GM23338 (cell line): ENCODE results near the gene DDX5.

Source experiments
- CREB1 ChIP-seq: fragments of 250-450 bp; sonication (Bioruptor Pico); IDR thresholded peaks from 2 replicates; pipeline ENCODE4 v1.5.0; 2020; ENCODE audit warnings: low read depth, mild to moderate bottlenecking, moderate library complexity
- EZH2phosphoT487 ChIP-seq: fragments of 200-600 bp; sonication (generic); IDR thresholded peaks from one replicate; pipeline ENCODE4 v1.8.1; 2018; ENCODE audit warnings: antibody characterized with exemption; ENCODE audit not compliant: unreplicated experiment
- POLR2AphosphoS5 ChIP-seq: IDR thresholded peaks from 2 replicates; pipeline ENCODE4 v1.6.1; 2016; ENCODE audit warnings: antibody characterized with exemption, low read depth
- ZNF114 ChIP-seq: fragments of 250-450 bp; sonication (Bioruptor Pico); IDR thresholded peaks from 2 replicates; pipeline ENCODE4 v1.5.0; 2020; ENCODE audit warnings: mild to moderate bottlenecking, moderate library complexity
- TF ChIP-seq, protein P1 (sequence below): IDR thresholded peaks from one replicate; pipeline ENCODE4 v1.6.1; 2018; ENCODE audit warnings: antibody characterized with exemption; ENCODE audit not compliant: unreplicated experiment
- TF ChIP-seq, protein P2 (sequence below), 2 experiments: fragments of 200-600 bp in 1 of 2; sonication (generic) in 1 of 2; conservative IDR thresholded peaks; 2 replicates each; pipeline versions ENCODE4 v1.5.1 to v1.6.1; 2016 to 2017; ENCODE audit warnings: antibody characterized with exemption in 2 of 2, low read depth in 2 of 2, mild to moderate bottlenecking in 2 of 2, moderate library complexity in 1 of 2
- TF ChIP-seq, protein P3 (sequence below): IDR thresholded peaks from 2 replicates; pipeline ENCODE4 v1.6.1; 2016; ENCODE audit warnings: antibody characterized with exemption

DNA sequence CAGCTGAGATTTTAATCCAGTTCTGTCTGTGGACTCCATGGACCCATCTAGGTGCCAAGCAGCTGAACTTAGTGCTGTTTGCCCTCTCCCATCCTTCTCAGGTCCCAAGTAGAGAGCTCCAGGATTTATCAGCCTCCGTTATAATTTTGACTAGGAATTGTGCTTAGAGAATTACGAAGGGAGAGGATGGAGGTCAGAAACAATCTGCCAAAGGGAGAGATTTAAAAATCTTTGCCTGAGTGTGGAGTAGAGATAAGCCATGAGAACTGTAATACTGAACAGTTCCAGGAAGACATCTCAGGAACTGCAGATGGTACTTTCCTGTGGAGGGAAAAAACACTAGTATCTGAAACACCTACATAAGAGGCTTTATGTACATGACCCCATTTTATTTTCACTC, 27.7 kb upstream of the DDX5 start:
- no peak for TF ChIP-seq EZH2phosphoT487
- no peak for TF ChIP-seq POLR2AphosphoS5
- TF ChIP-seq, protein P1, sequence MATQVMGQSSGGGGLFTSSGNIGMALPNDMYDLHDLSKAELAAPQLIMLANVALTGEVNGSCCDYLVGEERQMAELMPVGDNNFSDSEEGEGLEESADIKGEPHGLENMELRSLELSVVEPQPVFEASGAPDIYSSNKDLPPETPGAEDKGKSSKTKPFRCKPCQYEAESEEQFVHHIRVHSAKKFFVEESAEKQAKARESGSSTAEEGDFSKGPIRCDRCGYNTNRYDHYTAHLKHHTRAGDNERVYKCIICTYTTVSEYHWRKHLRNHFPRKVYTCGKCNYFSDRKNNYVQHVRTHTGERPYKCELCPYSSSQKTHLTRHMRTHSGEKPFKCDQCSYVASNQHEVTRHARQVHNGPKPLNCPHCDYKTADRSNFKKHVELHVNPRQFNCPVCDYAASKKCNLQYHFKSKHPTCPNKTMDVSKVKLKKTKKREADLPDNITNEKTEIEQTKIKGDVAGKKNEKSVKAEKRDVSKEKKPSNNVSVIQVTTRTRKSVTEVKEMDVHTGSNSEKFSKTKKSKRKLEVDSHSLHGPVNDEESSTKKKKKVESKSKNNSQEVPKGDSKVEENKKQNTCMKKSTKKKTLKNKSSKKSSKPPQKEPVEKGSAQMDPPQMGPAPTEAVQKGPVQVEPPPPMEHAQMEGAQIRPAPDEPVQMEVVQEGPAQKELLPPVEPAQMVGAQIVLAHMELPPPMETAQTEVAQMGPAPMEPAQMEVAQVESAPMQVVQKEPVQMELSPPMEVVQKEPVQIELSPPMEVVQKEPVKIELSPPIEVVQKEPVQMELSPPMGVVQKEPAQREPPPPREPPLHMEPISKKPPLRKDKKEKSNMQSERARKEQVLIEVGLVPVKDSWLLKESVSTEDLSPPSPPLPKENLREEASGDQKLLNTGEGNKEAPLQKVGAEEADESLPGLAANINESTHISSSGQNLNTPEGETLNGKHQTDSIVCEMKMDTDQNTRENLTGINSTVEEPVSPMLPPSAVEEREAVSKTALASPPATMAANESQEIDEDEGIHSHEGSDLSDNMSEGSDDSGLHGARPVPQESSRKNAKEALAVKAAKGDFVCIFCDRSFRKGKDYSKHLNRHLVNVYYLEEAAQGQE = no peak
- TF ChIP-seq, protein P2, sequence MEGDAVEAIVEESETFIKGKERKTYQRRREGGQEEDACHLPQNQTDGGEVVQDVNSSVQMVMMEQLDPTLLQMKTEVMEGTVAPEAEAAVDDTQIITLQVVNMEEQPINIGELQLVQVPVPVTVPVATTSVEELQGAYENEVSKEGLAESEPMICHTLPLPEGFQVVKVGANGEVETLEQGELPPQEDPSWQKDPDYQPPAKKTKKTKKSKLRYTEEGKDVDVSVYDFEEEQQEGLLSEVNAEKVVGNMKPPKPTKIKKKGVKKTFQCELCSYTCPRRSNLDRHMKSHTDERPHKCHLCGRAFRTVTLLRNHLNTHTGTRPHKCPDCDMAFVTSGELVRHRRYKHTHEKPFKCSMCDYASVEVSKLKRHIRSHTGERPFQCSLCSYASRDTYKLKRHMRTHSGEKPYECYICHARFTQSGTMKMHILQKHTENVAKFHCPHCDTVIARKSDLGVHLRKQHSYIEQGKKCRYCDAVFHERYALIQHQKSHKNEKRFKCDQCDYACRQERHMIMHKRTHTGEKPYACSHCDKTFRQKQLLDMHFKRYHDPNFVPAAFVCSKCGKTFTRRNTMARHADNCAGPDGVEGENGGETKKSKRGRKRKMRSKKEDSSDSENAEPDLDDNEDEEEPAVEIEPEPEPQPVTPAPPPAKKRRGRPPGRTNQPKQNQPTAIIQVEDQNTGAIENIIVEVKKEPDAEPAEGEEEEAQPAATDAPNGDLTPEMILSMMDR (conservative IDR thresholded peaks at IDR 0.05; ENCODE audit: low read depth in 2 of 2) = no peak
- no peak for TF ChIP-seq ZNF114 (CRISPR knock-in tag)
- TF ChIP-seq, protein P3, sequence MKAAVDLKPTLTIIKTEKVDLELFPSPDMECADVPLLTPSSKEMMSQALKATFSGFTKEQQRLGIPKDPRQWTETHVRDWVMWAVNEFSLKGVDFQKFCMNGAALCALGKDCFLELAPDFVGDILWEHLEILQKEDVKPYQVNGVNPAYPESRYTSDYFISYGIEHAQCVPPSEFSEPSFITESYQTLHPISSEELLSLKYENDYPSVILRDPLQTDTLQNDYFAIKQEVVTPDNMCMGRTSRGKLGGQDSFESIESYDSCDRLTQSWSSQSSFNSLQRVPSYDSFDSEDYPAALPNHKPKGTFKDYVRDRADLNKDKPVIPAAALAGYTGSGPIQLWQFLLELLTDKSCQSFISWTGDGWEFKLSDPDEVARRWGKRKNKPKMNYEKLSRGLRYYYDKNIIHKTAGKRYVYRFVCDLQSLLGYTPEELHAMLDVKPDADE = no peak
- no peak for TF ChIP-seq CREB1 (CRISPR knock-in tag)
